GM10266 (cell line): Measurements from ENCODE around the gene RAB11FIP4.

ENCODE experiments used
- DNase-seq: peaks from one replicate; pipeline ENCODE4 v3.0.0; 2012; ENCODE audit errors: extremely low spot score
- CTCF ChIP-seq: IDR thresholded peaks from 2 replicates; pipeline ENCODE4 v1.5.1; 2012; ENCODE audit warnings: mild to moderate bottlenecking, low read depth; ENCODE audit not compliant: control insufficient read depth, insufficient read depth; ENCODE audit errors: missing control alignments

Gene RAB11FIP4

GRCh38 chr17:31428512-31428911 is 37.0 kb downstream of the RAB11FIP4 start:
- TF ChIP-seq CTCF, result no peak
- no peak for DNase-seq

- no peak for DNase-seq
- no peak for TF ChIP-seq CTCF
These were observed 39.8 kb downstream of the RAB11FIP4 start for GRCh38 chr17:31431098-31431851.

- DNase-seq, result no peak
- no peak for TF ChIP-seq CTCF
These were observed 40.6 kb downstream of the RAB11FIP4 start for GRCh38 chr17:31431852-31432658.

- peak; percentile 39 for DNase-seq
- TF ChIP-seq CTCF, result no peak
These were observed 41.8 kb downstream of the RAB11FIP4 start for GRCh38 chr17:31433091-31433790.

- no peak for TF ChIP-seq CTCF
- no peak for DNase-seq
These were observed 42.6 kb downstream of the RAB11FIP4 start for GRCh38 chr17:31433811-31434726.

- TF ChIP-seq CTCF, result no peak
- no peak for DNase-seq
These were observed 43.2 kb downstream of the RAB11FIP4 start for GRCh38 chr17:31434727-31435050.
